Ishikawa (cell line): Measurements from ENCODE around the gene FNDC11.

Experiments
- CEBPB ChIP-seq: IDR thresholded peaks from 2 replicates; pipeline ENCODE4 v1.6.1; 2012
- CREB1 ChIP-seq: IDR thresholded peaks from 2 replicates; pipeline ENCODE4 v1.6.1; 2012; ENCODE audit warnings: low read depth
- EGR1 ChIP-seq: IDR thresholded peaks from 2 replicates; pipeline ENCODE4 v1.6.1; 2012
- EP300 ChIP-seq: IDR thresholded peaks from 2 replicates; pipeline ENCODE4 v1.6.1; 2012; ENCODE audit warnings: borderline replicate concordance
- FOXM1 ChIP-seq: IDR thresholded peaks from 2 replicates; pipeline ENCODE4 v1.6.1; 2012; ENCODE audit warnings: low read depth, borderline replicate concordance
- MAX ChIP-seq: IDR thresholded peaks from 2 replicates; pipeline ENCODE4 v1.6.1; 2012
- NFIC ChIP-seq: IDR thresholded peaks from 2 replicates; pipeline ENCODE4 v1.6.1; 2012
- RAD21 ChIP-seq: IDR thresholded peaks from 2 replicates; pipeline ENCODE4 v1.6.1; 2012; ENCODE audit warnings: low read depth
- REST ChIP-seq: IDR thresholded peaks from 2 replicates; pipeline ENCODE4 v1.6.1; 2012; ENCODE audit warnings: low read depth, mild to moderate bottlenecking
- TAF1 ChIP-seq: IDR thresholded peaks from 2 replicates; pipeline ENCODE4 v1.6.1; 2012; ENCODE audit warnings: low read depth, mild to moderate bottlenecking
- TCF12 ChIP-seq: IDR thresholded peaks from 2 replicates; pipeline ENCODE4 v1.6.1; 2012; ENCODE audit warnings: low read depth
- TEAD4 ChIP-seq: IDR thresholded peaks from 2 replicates; pipeline ENCODE4 v1.6.1; 2012
- USF1 ChIP-seq: IDR thresholded peaks from 2 replicates; pipeline ENCODE4 v1.6.1; 2012
- YY1 ChIP-seq: IDR thresholded peaks from 2 replicates; pipeline ENCODE4 v1.6.1; 2012; ENCODE audit warnings: low read depth
- ZBTB7A ChIP-seq: IDR thresholded peaks from 2 replicates; pipeline ENCODE4 v1.6.1; 2012; ENCODE audit warnings: low read depth

Gene FNDC11

GRCh38 chr20:63533388-63533787, 20.6 kb upstream of the FNDC11 start:
- TF ChIP-seq EGR1 (no peak), TCF12 (no peak), USF1 (no peak), TAF1 (no peak), CEBPB (no peak), FOXM1 (no peak), ZBTB7A (no peak), TEAD4 (no peak), MAX (no peak), CREB1 (no peak), RAD21 (no peak), NFIC (no peak), YY1 (no peak)

GRCh38 chr20:63533871-63534393, 20.0 kb upstream of the FNDC11 start:
- no peak for TF ChIP-seq REST
- TF ChIP-seq EP300, result no peak
- peak; percentile 71; the same call in 1 of the 2 replicates for TF ChIP-seq ZBTB7A
- peak; percentile 28; the same call in 1 of the 2 replicates for TF ChIP-seq USF1
- peak; percentile 29; the same call in 1 of the 2 replicates for TF ChIP-seq MAX

GRCh38 chr20:63534427-63534830, 19.5 kb upstream of the FNDC11 start:
- TF ChIP-seq EP300 (no peak), TCF12 (no peak)

- no peak for TF ChIP-seq TEAD4
- no peak for TF ChIP-seq FOXM1
- no peak for TF ChIP-seq TCF12
- no peak for TF ChIP-seq ZBTB7A
- no peak for TF ChIP-seq YY1
Observed at GRCh38 chr20:63534831-63535651, 18.9 kb upstream of the FNDC11 start.

GRCh38 chr20:63536241-63536977, 17.6 kb upstream of the FNDC11 start:
- TF ChIP-seq TCF12 (peak; percentile 92), CREB1 (no peak), CEBPB (no peak), YY1 (no peak), MAX (peak; percentile 19), EGR1 (no peak), RAD21 (no peak; the same call in 1 of the 2 replicates), EP300 (peak; percentile 79), ZBTB7A (peak; percentile 89), TAF1 (no peak), REST (no peak), TEAD4 (no peak), NFIC (peak; percentile 59), FOXM1 (peak; percentile 48; the same call in 1 of the 2 replicates), USF1 (peak; percentile 20; the same call in 1 of the 2 replicates)
